Astrocyte of the hippocampus (primary cell): ENCODE measurements around the gene SH3TC1.

ENCODE experiments used
- DNase-seq: peaks from one replicate; pipeline ENCODE4 v3.0.0; 2011; ENCODE audit warnings: low read depth, low spot score

Gene SH3TC1

GRCh38 chr4:8287343-8288280 lies 88.5 kb downstream of the SH3TC1 start:
- no peak for DNase-seq

- no peak for DNase-seq
These were observed 90.2 kb downstream of the SH3TC1 start for GRCh38 chr4:8289151-8289750.

- DNase-seq = no peak
These were observed 91.0 kb downstream of the SH3TC1 start for GRCh38 chr4:8289956-8290700.

GRCh38 chr4:8290701-8290970 lies 91.5 kb downstream of the SH3TC1 start:
- no peak for DNase-seq
